ENCODE data around the gene MZF1. TPM values are rescaled to one million over a fixed set of nuclear protein-coding genes. Genes with fewer than 3 reads are reported as not detected.

Gene MZF1
- total RNA-seq, 1 experiment from 2014 or later, result 25.9 TPM

DNA sequence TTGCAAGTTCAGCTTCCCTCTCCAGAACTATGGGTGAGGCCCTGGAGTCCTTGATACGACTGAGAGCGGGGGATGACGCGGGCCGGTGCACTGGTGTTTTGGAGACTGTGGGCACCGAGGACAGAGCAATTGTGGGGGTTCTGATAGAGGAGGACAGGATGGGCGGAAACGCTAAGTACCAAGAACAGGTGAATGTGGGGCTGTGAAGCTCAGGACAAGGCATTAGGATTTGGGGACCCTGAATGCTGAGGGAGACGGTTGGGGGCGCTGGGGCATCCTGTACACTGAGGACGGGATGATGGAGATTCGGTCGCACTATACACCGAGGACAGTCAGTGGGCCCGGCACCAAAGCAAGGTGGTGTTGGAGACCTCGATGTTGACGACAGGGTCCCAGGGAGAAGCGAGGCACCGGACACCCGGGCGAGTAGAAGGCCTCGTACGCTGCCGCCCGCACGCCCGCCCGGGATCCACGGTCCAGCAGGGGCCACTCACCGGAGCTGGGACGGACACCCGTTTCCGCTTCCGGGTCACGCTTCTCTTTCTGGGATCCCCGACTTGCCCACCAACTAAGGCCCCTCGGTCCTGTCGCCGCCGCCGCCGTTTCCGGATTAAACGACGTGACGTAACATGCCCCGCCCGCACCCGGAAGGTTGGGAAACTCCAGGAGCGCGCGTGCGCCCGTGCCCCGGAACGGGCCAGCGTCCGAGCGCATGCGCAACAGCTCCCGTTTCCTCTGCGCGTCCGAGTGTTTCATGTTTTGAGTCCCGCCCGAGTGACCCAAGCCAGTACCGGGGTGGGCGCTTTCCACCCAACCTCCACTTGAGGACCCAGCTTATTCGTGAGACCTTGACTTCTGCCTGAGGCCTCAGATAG lies 18.4 kb downstream of the MZF1 start, which contains the start of gene CHMP2A:
Gene CHMP2A, minus strand, starts transcription at position 612 of the 875 bp plus-strand sequence. CDS start 893 bp downstream, outside the sequence.
- DNase-seq (ENCODE audit: low read depth, low spot score), result peak; percentile 81
- H3K4me3 ChIP-seq (ENCODE audit: low read depth in 2 of 2, low read length in 2 of 2), result peak within 1 kb of the TSS; percentile 61 to 94
- peaks cover 31% of the 10 kb centered on the region for H3K4me1 ChIP-seq (ENCODE audit: control insufficient read depth, insufficient read depth, low read length)
- H3K9me3 ChIP-seq (ENCODE audit: control insufficient read depth, insufficient read depth, low read depth, low read length), result no peaks in the 10 kb centered on the region
- intact Hi-C loops (cut with micrococcal nuclease; ENCODE audit: unreplicated experiment), result loop anchor here (1.0 kb wide), 1 partner anchor 35 kb away; the partner anchor contains the start of gene ZBTB45
- no peaks in the 10 kb centered on the region for H3K27me3 ChIP-seq (ENCODE audit: control insufficient read depth, insufficient read depth, low read length)
- ChIA-PET CTCF (interaction anchor here (0.5 to 2.1 kb wide), 3 partner anchors 21 to 45 kb away, joined by 4 to 7 read pairs (median 4); partner anchors contain the start of gene ZBTB45), POLR2A (interaction anchor here (0.7 to 1.5 kb wide), 3 partner anchors 11 to 34 kb away, joined by 3 to 8 read pairs (median 5); partner anchors contain the start of gene TRIM28)
- TSS peak; percentile 10 for BruUV-seq (replicated peaks)
- peaks cover 11% of the 10 kb centered on the region; the same call in 1 of the 2 replicates for H3K36me3 ChIP-seq (ENCODE audit: control insufficient read depth, insufficient read depth, low read length)
- peak within 1 kb of the TSS; percentile 98 for H3K27ac ChIP-seq (ENCODE audit: low read length)
- TF ChIP-seq TCF7L2 (IDR thresholded peaks at IDR 0.05; ENCODE audit: low read depth, low read length) (peak; percentile 43; the same call in 1 of the 2 replicates), SIN3A (IDR thresholded peaks at IDR 0.05; ENCODE audit: borderline replicate concordance, insufficient read depth, low read depth, low read length) (peak; percentile 97; the same call in 1 of the 2 replicates), POLR2AphosphoS5 (IDR thresholded peaks at IDR 0.05; ENCODE audit: low read depth, low read length) (peak; percentile 100)
- TF ChIP-seq, protein P1, sequence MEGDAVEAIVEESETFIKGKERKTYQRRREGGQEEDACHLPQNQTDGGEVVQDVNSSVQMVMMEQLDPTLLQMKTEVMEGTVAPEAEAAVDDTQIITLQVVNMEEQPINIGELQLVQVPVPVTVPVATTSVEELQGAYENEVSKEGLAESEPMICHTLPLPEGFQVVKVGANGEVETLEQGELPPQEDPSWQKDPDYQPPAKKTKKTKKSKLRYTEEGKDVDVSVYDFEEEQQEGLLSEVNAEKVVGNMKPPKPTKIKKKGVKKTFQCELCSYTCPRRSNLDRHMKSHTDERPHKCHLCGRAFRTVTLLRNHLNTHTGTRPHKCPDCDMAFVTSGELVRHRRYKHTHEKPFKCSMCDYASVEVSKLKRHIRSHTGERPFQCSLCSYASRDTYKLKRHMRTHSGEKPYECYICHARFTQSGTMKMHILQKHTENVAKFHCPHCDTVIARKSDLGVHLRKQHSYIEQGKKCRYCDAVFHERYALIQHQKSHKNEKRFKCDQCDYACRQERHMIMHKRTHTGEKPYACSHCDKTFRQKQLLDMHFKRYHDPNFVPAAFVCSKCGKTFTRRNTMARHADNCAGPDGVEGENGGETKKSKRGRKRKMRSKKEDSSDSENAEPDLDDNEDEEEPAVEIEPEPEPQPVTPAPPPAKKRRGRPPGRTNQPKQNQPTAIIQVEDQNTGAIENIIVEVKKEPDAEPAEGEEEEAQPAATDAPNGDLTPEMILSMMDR (IDR thresholded peaks at IDR 0.05), result no peak
- TF ChIP-seq, protein P2, sequence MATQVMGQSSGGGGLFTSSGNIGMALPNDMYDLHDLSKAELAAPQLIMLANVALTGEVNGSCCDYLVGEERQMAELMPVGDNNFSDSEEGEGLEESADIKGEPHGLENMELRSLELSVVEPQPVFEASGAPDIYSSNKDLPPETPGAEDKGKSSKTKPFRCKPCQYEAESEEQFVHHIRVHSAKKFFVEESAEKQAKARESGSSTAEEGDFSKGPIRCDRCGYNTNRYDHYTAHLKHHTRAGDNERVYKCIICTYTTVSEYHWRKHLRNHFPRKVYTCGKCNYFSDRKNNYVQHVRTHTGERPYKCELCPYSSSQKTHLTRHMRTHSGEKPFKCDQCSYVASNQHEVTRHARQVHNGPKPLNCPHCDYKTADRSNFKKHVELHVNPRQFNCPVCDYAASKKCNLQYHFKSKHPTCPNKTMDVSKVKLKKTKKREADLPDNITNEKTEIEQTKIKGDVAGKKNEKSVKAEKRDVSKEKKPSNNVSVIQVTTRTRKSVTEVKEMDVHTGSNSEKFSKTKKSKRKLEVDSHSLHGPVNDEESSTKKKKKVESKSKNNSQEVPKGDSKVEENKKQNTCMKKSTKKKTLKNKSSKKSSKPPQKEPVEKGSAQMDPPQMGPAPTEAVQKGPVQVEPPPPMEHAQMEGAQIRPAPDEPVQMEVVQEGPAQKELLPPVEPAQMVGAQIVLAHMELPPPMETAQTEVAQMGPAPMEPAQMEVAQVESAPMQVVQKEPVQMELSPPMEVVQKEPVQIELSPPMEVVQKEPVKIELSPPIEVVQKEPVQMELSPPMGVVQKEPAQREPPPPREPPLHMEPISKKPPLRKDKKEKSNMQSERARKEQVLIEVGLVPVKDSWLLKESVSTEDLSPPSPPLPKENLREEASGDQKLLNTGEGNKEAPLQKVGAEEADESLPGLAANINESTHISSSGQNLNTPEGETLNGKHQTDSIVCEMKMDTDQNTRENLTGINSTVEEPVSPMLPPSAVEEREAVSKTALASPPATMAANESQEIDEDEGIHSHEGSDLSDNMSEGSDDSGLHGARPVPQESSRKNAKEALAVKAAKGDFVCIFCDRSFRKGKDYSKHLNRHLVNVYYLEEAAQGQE (IDR thresholded peaks at IDR 0.05; ENCODE audit: insufficient read depth in 1 of 2, low read depth in 2 of 2, low read length in 1 of 2), result no peak
- ATAC-seq, result peak; percentile 64
- in situ Hi-C loops (cut with HindIII; ENCODE audit: low pct_unique_long_range_greater_than_20kb, low sequenced_read_pairs), result no loop called here

DNA sequence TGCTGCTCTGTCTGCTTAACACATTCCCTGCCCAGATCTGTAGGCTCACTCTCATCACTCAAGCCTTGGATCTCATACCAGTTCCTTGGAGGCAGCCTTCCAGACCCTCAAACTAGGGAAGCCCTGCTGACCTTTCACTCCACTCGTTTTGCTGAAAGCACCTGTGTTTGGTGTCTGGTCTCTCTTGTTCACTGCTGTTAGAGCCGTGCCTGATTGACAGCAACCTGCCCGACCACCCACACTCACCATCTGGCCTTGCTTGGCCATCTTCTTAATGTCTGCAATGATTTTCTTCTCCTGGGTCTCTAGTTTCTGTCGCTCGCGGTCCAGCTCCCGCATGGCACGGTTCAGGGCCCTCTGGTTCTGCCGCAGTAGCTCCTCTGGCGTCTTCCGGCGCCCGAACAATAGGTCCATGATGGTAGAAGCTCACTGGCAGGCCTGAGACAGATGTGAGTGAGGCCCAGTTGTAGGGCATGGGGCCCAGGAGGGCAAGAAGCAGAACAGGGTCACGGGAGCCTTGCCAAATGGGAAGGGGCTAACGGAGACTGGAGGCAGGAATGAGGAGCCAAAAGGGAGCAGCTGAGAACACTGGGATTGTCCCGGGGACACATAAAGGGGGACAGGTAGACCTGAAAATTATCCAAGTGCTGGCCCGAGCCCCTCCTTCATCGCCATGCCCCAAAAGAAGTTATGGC lies 19.2 kb downstream of the MZF1 start:
- in situ Hi-C loops (cut with HindIII; ENCODE audit: low pct_unique_long_range_greater_than_20kb, low sequenced_read_pairs) (no loop called here), intact Hi-C loops (cut with micrococcal nuclease; ENCODE audit: unreplicated experiment) (no loop called here)
- no peaks in the 10 kb centered on the region for H3K9me3 ChIP-seq (ENCODE audit: control insufficient read depth, insufficient read depth, low read depth, low read length)
- no peaks in the 10 kb centered on the region for H3K27me3 ChIP-seq (ENCODE audit: control insufficient read depth, insufficient read depth, low read length)
- no peak for DNase-seq (ENCODE audit: low read depth, low spot score)
- CTCF ChIA-PET, result interaction anchor here (0.6 to 2.1 kb wide), 4 partner anchors 22 to 1877 kb away, joined by 3 to 7 read pairs (median 6); partner anchors contain the start of gene ZBTB45
- H3K27ac ChIP-seq (ENCODE audit: low read length), result peak overlapping the region; percentile 98
- peaks cover 30% of the 10 kb centered on the region for H3K4me1 ChIP-seq (ENCODE audit: control insufficient read depth, insufficient read depth, low read length)
- peaks cover 18% of the 10 kb centered on the region for H3K36me3 ChIP-seq (ENCODE audit: control insufficient read depth, insufficient read depth, low read length)
- no TSS peak for BruUV-seq (replicated peaks)
- no peak for TF ChIP-seq TCF7L2 (IDR thresholded peaks at IDR 0.05; ENCODE audit: low read depth, low read length)
- TF ChIP-seq, protein P2 (IDR thresholded peaks at IDR 0.05; ENCODE audit: insufficient read depth in 1 of 2, low read depth in 2 of 2, low read length in 1 of 2), result no peak
- TF ChIP-seq, protein P1 (IDR thresholded peaks at IDR 0.05), result no peak
- no peak for TF ChIP-seq POLR2AphosphoS5 (IDR thresholded peaks at IDR 0.05; ENCODE audit: low read depth, low read length)
- TF ChIP-seq SIN3A (IDR thresholded peaks at IDR 0.05; ENCODE audit: borderline replicate concordance, insufficient read depth, low read depth, low read length), result no peak
- ATAC-seq, result no peak
- peak overlapping the region; percentile 61 to 94 for H3K4me3 ChIP-seq (ENCODE audit: low read depth in 2 of 2, low read length in 2 of 2)
- POLR2A ChIA-PET, result interaction anchor here (0.6 to 1.5 kb wide), 3 partner anchors 10 to 40 kb away, joined by 3 to 8 read pairs (median 5); partner anchors contain the start of gene TRIM28

All from Panc1 (cell line).